H4 (cell line): ENCODE results near the gene CYBA. TPM values are rescaled to one million over a fixed set of nuclear protein-coding genes. Genes with fewer than 3 reads are reported as not detected.

Experiments used
- DNase-seq: peaks from one replicate; pipeline ENCODE4 v3.0.0-alpha.2; 2015; ENCODE audit warnings: low spot score
- total RNA-seq: library from RNA; depleted of rRNA; stranded (reverse); fragments of >200 nt; shearing (Covaris generic); gene quantifications from 2 replicates; pipeline ENCODE4 v1.2.3, GENCODE V29; 2014; rRNA removed

CYBA gene
- total RNA-seq = not detected in 2 replicates

GRCh38 chr16:88650749-88651275 is at the start of gene CYBA:
Gene CYBA (minus strand): TSS chr16:88651053. CDS start chr16:88651013, 40 bp downstream.
- DNase-seq = no peak

- no peak for DNase-seq
These were observed 49.4 kb upstream of the CYBA start for GRCh38 chr16:88700322-88700635.

- DNase-seq = no peak
These were observed 48.3 kb upstream of the CYBA start for GRCh38 chr16:88699180-88699579.

GRCh38 chr16:88698646-88699045 is 47.8 kb upstream of the CYBA start:
- no peak for DNase-seq

- no peak for DNase-seq
These were observed 47.2 kb upstream of the CYBA start for GRCh38 chr16:88697831-88698615.

GRCh38 chr16:88697116-88697830 is 46.4 kb upstream of the CYBA start:
- DNase-seq = no peak

- no peak for DNase-seq
These were observed 45.6 kb upstream of the CYBA start for GRCh38 chr16:88696441-88696840.

GRCh38 chr16:88695753-88696152 is 44.9 kb upstream of the CYBA start:
- DNase-seq = no peak

GRCh38 chr16:88695218-88695617 is 44.4 kb upstream of the CYBA start:
- DNase-seq = no peak

- DNase-seq = no peak
These were observed 43.6 kb upstream of the CYBA start for GRCh38 chr16:88694221-88695087.

- no peak for DNase-seq
These were observed 42.7 kb upstream of the CYBA start for GRCh38 chr16:88693420-88694177.

- DNase-seq = no peak
These were observed 42.0 kb upstream of the CYBA start for GRCh38 chr16:88692861-88693260.

- DNase-seq = no peak
These were observed 41.2 kb upstream of the CYBA start for GRCh38 chr16:88691924-88692560.

- no peak for DNase-seq
These were observed 40.4 kb upstream of the CYBA start for GRCh38 chr16:88691129-88691813.

GRCh38 chr16:88690341-88691128 is 39.7 kb upstream of the CYBA start:
- no peak for DNase-seq

GRCh38 chr16:88688013-88688778 is 37.3 kb upstream of the CYBA start:
- no peak for DNase-seq

- DNase-seq = no peak
These were observed 36.8 kb upstream of the CYBA start for GRCh38 chr16:88687676-88688012.

GRCh38 chr16:88687254-88687576 is 36.4 kb upstream of the CYBA start:
- no peak for DNase-seq
